ENCODE data around the gene TUSC7. TPM values are rescaled to one million over a fixed set of nuclear protein-coding genes. Genes with fewer than 3 reads are reported as not detected.

Gene TUSC7
- total RNA-seq, 1 donor from 2014 or later, result not detected

GRCh38 chr3:116702334-116702733 lies 7.2 kb upstream of the TUSC7 start:
- H3K27ac Mint-ChIP-seq (ENCODE audit: unreplicated experiment), result no peak overlapping the region
- no peaks in the 10 kb centered on the region for H3K9me3 Mint-ChIP-seq (ENCODE audit: unreplicated experiment)
- DNase-seq, result no peak
- no peaks in the 10 kb centered on the region for H3K36me3 Mint-ChIP-seq (ENCODE audit: unreplicated experiment)
- peaks cover 2% of the 10 kb centered on the region for H3K27me3 Mint-ChIP-seq (ENCODE audit: unreplicated experiment)
- H3K4me3 Mint-ChIP-seq (ENCODE audit: unreplicated experiment), result no peak overlapping the region
- TF ChIP-seq CTCF (IDR thresholded peaks at IDR 0.05; ENCODE audit: partially characterized antibody, unreplicated experiment), result no peak
- H3K4me1 Mint-ChIP-seq (ENCODE audit: low read depth, unreplicated experiment), result no peaks in the 10 kb centered on the region

- no peaks in the 10 kb centered on the region for H3K36me3 Mint-ChIP-seq (ENCODE audit: unreplicated experiment)
- peaks cover 7% of the 10 kb centered on the region for H3K4me1 Mint-ChIP-seq (ENCODE audit: low read depth, unreplicated experiment)
- no peaks in the 10 kb centered on the region for H3K27me3 Mint-ChIP-seq (ENCODE audit: unreplicated experiment)
- DNase-seq, result no peak
- no peak overlapping the region for H3K4me3 Mint-ChIP-seq (ENCODE audit: unreplicated experiment)
- no peak for TF ChIP-seq CTCF (IDR thresholded peaks at IDR 0.05; ENCODE audit: partially characterized antibody, unreplicated experiment)
- H3K27ac Mint-ChIP-seq (ENCODE audit: unreplicated experiment), result no peak overlapping the region
- no peaks in the 10 kb centered on the region for H3K9me3 Mint-ChIP-seq (ENCODE audit: unreplicated experiment)
Measured at GRCh38 chr3:116707531-116707930, 2.0 kb upstream of the TUSC7 start.

GRCh38 chr3:116716490-116716889 lies 6.9 kb downstream of the TUSC7 start:
- peaks cover 8% of the 10 kb centered on the region for H3K4me1 Mint-ChIP-seq (ENCODE audit: low read depth, unreplicated experiment)
- TF ChIP-seq CTCF (IDR thresholded peaks at IDR 0.05; ENCODE audit: partially characterized antibody, unreplicated experiment), result no peak
- H3K27ac Mint-ChIP-seq (ENCODE audit: unreplicated experiment), result no peak overlapping the region
- DNase-seq, result no peak
- H3K36me3 Mint-ChIP-seq (ENCODE audit: unreplicated experiment), result no peaks in the 10 kb centered on the region
- no peak overlapping the region for H3K4me3 Mint-ChIP-seq (ENCODE audit: unreplicated experiment)
- no peaks in the 10 kb centered on the region for H3K27me3 Mint-ChIP-seq (ENCODE audit: unreplicated experiment)
- no peaks in the 10 kb centered on the region for H3K9me3 Mint-ChIP-seq (ENCODE audit: unreplicated experiment)

GRCh38 chr3:116717566-116717965 lies 8.0 kb downstream of the TUSC7 start:
- H3K9me3 Mint-ChIP-seq (ENCODE audit: unreplicated experiment), result no peaks in the 10 kb centered on the region
- no peak for TF ChIP-seq CTCF (IDR thresholded peaks at IDR 0.05; ENCODE audit: partially characterized antibody, unreplicated experiment)
- no peak for DNase-seq
- no peaks in the 10 kb centered on the region for H3K36me3 Mint-ChIP-seq (ENCODE audit: unreplicated experiment)
- H3K27me3 Mint-ChIP-seq (ENCODE audit: unreplicated experiment), result no peaks in the 10 kb centered on the region
- no peak overlapping the region for H3K27ac Mint-ChIP-seq (ENCODE audit: unreplicated experiment)
- H3K4me1 Mint-ChIP-seq (ENCODE audit: low read depth, unreplicated experiment), result peaks cover 6% of the 10 kb centered on the region
- no peak overlapping the region for H3K4me3 Mint-ChIP-seq (ENCODE audit: unreplicated experiment)

GRCh38 chr3:116728454-116728853 lies 18.9 kb downstream of the TUSC7 start:
- Mint-ChIP-seq H3K4me3 (ENCODE audit: unreplicated experiment) (no peak overlapping the region), H3K4me1 (ENCODE audit: low read depth, unreplicated experiment) (no peaks in the 10 kb centered on the region), H3K9me3 (ENCODE audit: unreplicated experiment) (no peaks in the 10 kb centered on the region), H3K27ac (ENCODE audit: unreplicated experiment) (no peak overlapping the region), H3K36me3 (ENCODE audit: unreplicated experiment) (no peaks in the 10 kb centered on the region), H3K27me3 (ENCODE audit: unreplicated experiment) (no peaks in the 10 kb centered on the region)
- no peak for DNase-seq
- TF ChIP-seq CTCF (IDR thresholded peaks at IDR 0.05; ENCODE audit: partially characterized antibody, unreplicated experiment), result no peak

Measured in glutamatergic neuron (in vitro differentiated cells).